SH-SY5Y (cell line): Measurements from ENCODE around the gene CD59.

Experiments
- GATA2 ChIP-seq: IDR thresholded peaks from 2 replicates; pipeline ENCODE4 v1.6.1; 2011; ENCODE audit warnings: mild to moderate bottlenecking, low read depth, low read length
- GATA3 ChIP-seq: IDR thresholded peaks from 2 replicates; pipeline ENCODE4 v1.6.1; 2011; ENCODE audit warnings: low read depth, mild to moderate bottlenecking, low read length, moderate library complexity

GRCh38 chr11:33706546-33706945, 29.7 kb downstream of the CD59 start:
- no peak for TF ChIP-seq GATA2
- no peak for TF ChIP-seq GATA3
